ENCODE measurements around the gene FAM83C. TPM values are rescaled to one million over a fixed set of nuclear protein-coding genes. Genes with fewer than 3 reads are reported as not detected.

The FAM83C gene
- total and polyA plus RNA-seq, 9 of the 15 experiments (the other 6 are each of a cell fraction or from before 2014, with no cell fraction given), result not detected

DNA sequence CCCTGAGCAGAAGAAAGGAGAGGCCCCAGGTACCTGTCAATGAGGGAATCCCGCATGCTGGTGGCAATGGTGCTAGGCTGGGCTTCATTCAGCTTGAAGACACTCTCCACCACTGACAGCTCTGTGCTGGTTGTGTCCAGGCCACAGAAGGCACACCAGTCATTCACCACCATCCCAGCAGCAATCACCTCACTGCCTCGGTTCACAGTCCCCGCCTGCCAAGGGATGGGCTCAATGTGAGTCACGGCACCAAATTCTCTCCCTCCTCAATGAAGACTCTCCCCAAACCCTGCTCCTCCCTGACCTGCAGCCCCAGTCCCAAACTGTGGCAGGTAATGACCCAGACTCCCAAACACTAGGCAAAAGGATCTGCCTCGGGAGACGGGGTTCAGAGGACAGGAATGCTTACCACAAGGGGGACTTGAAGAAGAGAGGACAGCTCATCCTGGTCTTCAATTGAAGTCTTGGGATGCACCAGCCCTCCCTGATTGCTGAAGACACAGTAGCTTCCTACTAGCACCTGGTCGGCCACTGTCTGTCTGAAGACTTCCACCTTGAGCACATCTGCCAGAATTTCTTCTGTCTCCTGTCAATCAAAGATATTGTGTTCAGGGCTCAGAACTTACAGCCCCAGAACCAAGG is 12.6 kb downstream of the FAM83C start (continued):
- TF ChIP-seq, protein P1, sequence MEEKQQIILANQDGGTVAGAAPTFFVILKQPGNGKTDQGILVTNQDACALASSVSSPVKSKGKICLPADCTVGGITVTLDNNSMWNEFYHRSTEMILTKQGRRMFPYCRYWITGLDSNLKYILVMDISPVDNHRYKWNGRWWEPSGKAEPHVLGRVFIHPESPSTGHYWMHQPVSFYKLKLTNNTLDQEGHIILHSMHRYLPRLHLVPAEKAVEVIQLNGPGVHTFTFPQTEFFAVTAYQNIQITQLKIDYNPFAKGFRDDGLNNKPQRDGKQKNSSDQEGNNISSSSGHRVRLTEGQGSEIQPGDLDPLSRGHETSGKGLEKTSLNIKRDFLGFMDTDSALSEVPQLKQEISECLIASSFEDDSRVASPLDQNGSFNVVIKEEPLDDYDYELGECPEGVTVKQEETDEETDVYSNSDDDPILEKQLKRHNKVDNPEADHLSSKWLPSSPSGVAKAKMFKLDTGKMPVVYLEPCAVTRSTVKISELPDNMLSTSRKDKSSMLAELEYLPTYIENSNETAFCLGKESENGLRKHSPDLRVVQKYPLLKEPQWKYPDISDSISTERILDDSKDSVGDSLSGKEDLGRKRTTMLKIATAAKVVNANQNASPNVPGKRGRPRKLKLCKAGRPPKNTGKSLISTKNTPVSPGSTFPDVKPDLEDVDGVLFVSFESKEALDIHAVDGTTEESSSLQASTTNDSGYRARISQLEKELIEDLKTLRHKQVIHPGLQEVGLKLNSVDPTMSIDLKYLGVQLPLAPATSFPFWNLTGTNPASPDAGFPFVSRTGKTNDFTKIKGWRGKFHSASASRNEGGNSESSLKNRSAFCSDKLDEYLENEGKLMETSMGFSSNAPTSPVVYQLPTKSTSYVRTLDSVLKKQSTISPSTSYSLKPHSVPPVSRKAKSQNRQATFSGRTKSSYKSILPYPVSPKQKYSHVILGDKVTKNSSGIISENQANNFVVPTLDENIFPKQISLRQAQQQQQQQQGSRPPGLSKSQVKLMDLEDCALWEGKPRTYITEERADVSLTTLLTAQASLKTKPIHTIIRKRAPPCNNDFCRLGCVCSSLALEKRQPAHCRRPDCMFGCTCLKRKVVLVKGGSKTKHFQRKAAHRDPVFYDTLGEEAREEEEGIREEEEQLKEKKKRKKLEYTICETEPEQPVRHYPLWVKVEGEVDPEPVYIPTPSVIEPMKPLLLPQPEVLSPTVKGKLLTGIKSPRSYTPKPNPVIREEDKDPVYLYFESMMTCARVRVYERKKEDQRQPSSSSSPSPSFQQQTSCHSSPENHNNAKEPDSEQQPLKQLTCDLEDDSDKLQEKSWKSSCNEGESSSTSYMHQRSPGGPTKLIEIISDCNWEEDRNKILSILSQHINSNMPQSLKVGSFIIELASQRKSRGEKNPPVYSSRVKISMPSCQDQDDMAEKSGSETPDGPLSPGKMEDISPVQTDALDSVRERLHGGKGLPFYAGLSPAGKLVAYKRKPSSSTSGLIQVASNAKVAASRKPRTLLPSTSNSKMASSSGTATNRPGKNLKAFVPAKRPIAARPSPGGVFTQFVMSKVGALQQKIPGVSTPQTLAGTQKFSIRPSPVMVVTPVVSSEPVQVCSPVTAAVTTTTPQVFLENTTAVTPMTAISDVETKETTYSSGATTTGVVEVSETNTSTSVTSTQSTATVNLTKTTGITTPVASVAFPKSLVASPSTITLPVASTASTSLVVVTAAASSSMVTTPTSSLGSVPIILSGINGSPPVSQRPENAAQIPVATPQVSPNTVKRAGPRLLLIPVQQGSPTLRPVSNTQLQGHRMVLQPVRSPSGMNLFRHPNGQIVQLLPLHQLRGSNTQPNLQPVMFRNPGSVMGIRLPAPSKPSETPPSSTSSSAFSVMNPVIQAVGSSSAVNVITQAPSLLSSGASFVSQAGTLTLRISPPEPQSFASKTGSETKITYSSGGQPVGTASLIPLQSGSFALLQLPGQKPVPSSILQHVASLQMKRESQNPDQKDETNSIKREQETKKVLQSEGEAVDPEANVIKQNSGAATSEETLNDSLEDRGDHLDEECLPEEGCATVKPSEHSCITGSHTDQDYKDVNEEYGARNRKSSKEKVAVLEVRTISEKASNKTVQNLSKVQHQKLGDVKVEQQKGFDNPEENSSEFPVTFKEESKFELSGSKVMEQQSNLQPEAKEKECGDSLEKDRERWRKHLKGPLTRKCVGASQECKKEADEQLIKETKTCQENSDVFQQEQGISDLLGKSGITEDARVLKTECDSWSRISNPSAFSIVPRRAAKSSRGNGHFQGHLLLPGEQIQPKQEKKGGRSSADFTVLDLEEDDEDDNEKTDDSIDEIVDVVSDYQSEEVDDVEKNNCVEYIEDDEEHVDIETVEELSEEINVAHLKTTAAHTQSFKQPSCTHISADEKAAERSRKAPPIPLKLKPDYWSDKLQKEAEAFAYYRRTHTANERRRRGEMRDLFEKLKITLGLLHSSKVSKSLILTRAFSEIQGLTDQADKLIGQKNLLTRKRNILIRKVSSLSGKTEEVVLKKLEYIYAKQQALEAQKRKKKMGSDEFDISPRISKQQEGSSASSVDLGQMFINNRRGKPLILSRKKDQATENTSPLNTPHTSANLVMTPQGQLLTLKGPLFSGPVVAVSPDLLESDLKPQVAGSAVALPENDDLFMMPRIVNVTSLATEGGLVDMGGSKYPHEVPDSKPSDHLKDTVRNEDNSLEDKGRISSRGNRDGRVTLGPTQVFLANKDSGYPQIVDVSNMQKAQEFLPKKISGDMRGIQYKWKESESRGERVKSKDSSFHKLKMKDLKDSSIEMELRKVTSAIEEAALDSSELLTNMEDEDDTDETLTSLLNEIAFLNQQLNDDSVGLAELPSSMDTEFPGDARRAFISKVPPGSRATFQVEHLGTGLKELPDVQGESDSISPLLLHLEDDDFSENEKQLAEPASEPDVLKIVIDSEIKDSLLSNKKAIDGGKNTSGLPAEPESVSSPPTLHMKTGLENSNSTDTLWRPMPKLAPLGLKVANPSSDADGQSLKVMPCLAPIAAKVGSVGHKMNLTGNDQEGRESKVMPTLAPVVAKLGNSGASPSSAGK (IDR thresholded peaks at IDR 0.05), result no peak
